HCT116 (cell line): ENCODE results near the gene RBMS1. TPM values are rescaled to one million over a fixed set of nuclear protein-coding genes. Genes with fewer than 3 reads are reported as not detected.

Experiments
- ATAC-seq: fragments of 200-7000 bp; cut with Tn5 transposase; 2 replicates; pipeline ENCODE4 v1.9.1; 2020; ENCODE audit warnings: mild to moderate bottlenecking, moderate library complexity
- BruUV-seq: library from RNA; stranded (reverse); fragments of 400-500 nt; replicated peaks from 2 replicates; lab custom pipeline; 2021; lab: Mats Ljungman, UMichigan
- CTCF ChIA-PET: fragments of 300-600 bp; sonication (Branson Sonifier 250); formaldehyde crosslinking; loops from one replicate; lab custom pipeline; 2021; ENCODE audit warnings: antibody characterized with exemption; lab: Charles Lee
- POLR2A ChIA-PET: fragments of 300-600, 350-600 bp; sonication (Branson Sonifier 250); formaldehyde crosslinking; loops from one replicate; lab custom pipeline; 2021; ENCODE audit warnings: antibody characterized with exemption; lab: Charles Lee
- RAD21 ChIA-PET, 2 experiments: fragments of 300-600 bp; sonication (Branson Sonifier 250); formaldehyde crosslinking; loops; one replicate each; lab custom pipeline; 2023; ENCODE audit warnings: low total read pairs in 2 of 2; ENCODE audit not compliant: uncharacterized antibody in 2 of 2, unreplicated experiment in 2 of 2, low non-redundant PET in 1 of 2; lab: Charles Lee
- DNase-seq: peaks from one replicate; pipeline ENCODE4 v3.0.0-alpha.2; 2010; ENCODE audit warnings: low read depth, low spot score
- H2AFZ ChIP-seq: fragments of 200-600 bp; shearing (Covaris generic), sonication (generic); 2 replicates; pipeline ENCODE4 v1.6.1; 2017; ENCODE audit warnings: low read depth, mixed run types, mixed read lengths, antibody characterized with exemption, low read length; ENCODE audit not compliant: poor library complexity, severe bottlenecking
- H3K27ac ChIP-seq: 2 replicates; pipeline ENCODE4 v1.5.1; 2012; ENCODE audit warnings: low read depth, low read length
- H3K27me3 ChIP-seq: fragments of 200-600 bp; sonication (generic); 2 replicates; pipeline ENCODE4 v1.6.1; 2016; ENCODE audit warnings: mixed run types, low read length, mixed read lengths; ENCODE audit not compliant: insufficient read depth
- H3K36me3 ChIP-seq, 2 experiments: fragments of 200-500 bp in 1 of 2; fragments of 200-600 bp in 1 of 2; sonication (Bioruptor generic) in 1 of 2; sonication (generic) in 1 of 2; 2 replicates each; pipeline versions ENCODE4 v1.5.1 to v1.6.1; 2014 to 2016; ENCODE audit warnings: low read length in 2 of 2, inconsistent platforms in 1 of 2, mixed read lengths in 1 of 2, mixed run types in 1 of 2; ENCODE audit not compliant: insufficient read depth in 2 of 2, control insufficient read depth in 1 of 2
- H3K4me1 ChIP-seq, 2 experiments: fragments of 200-600 bp in 1 of 2; sonication (generic) in 1 of 2; 2 replicates each; pipeline versions ENCODE4 v1.5.1 to v1.6.1; 2012 to 2017; ENCODE audit warnings: low read length in 2 of 2, inconsistent platforms in 1 of 2, mild to moderate bottlenecking in 1 of 2, mixed read lengths in 1 of 2, mixed run types in 1 of 2, moderate library complexity in 1 of 2; ENCODE audit not compliant: insufficient read depth in 2 of 2, control insufficient read depth in 1 of 2
- H3K4me2 ChIP-seq: fragments of 200-600 bp; sonication (generic); 2 replicates; pipeline ENCODE4 v1.6.1; 2017; ENCODE audit warnings: mixed run types, low read length, mixed read lengths
- H3K4me3 ChIP-seq, 2 experiments: fragments of 200-600 bp in 1 of 2; sonication (generic) in 1 of 2; replicated peaks in 1 of 2; 2 replicates each; pipeline ENCODE4 v1.5.1; 2011 to 2016; ENCODE audit warnings: low read length in 2 of 2, control low read depth in 1 of 2, low read depth in 1 of 2, mild to moderate bottlenecking in 1 of 2, mixed read lengths in 1 of 2, mixed run types in 1 of 2
- H3K79me2 ChIP-seq: fragments of 200-600 bp; sonication (generic); 2 replicates; pipeline ENCODE4 v1.6.1; 2017; ENCODE audit warnings: mild to moderate bottlenecking, mixed run types, low read length, moderate library complexity, mixed read lengths; ENCODE audit not compliant: insufficient read depth
- H3K9ac ChIP-seq: fragments of 200-600 bp; sonication (generic); 2 replicates; pipeline ENCODE4 v1.6.1; 2016; ENCODE audit warnings: low read length, mixed read lengths
- H3K9me2 ChIP-seq: fragments of 200-600 bp; sonication (generic), shearing (Covaris generic); 2 replicates; pipeline ENCODE4 v1.6.1; 2017; ENCODE audit warnings: mixed run types, mild to moderate bottlenecking, moderate library complexity; ENCODE audit not compliant: insufficient read depth
- H3K9me3 ChIP-seq, 2 experiments: fragments of 200-500 bp in 1 of 2; fragments of 200-600 bp in 1 of 2; sonication (Bioruptor generic) in 1 of 2; sonication (generic) in 1 of 2; 2 replicates each; pipeline ENCODE4 v1.6.1; 2014 to 2017; ENCODE audit warnings: low read length in 2 of 2, mixed read lengths in 2 of 2, inconsistent platforms in 1 of 2, low read depth in 1 of 2, mild to moderate bottlenecking in 1 of 2, mixed run types in 1 of 2, moderate library complexity in 1 of 2; ENCODE audit not compliant: control insufficient read depth in 1 of 2, insufficient read depth in 1 of 2
- H4K20me1 ChIP-seq: fragments of 200-600 bp; sonication (generic), shearing (Covaris generic); 2 replicates; pipeline ENCODE4 v1.6.1; 2017; ENCODE audit warnings: mixed run types, mild to moderate bottlenecking, moderate library complexity; ENCODE audit not compliant: insufficient read depth
- ATF3 ChIP-seq: IDR thresholded peaks from 2 replicates; pipeline ENCODE4 v1.6.1; 2012
- CTCF ChIP-seq, 3 experiments: fragments of 200-600 bp in 1 of 3; sonication (generic) in 1 of 3; IDR thresholded peaks in 2 of 3; conservative IDR thresholded peaks in 1 of 3; 2 replicates each; pipeline ENCODE4 v1.5.1; 2012 to 2017; ENCODE audit warnings: low read depth in 2 of 3, low read length in 2 of 3, antibody characterized with exemption in 1 of 3, borderline replicate concordance in 1 of 3, control low read depth in 1 of 3, mild to moderate bottlenecking in 1 of 3, mixed read lengths in 1 of 3, mixed run types in 1 of 3, moderate library complexity in 1 of 3; ENCODE audit not compliant: insufficient read depth in 1 of 3
- ELF1 ChIP-seq: IDR thresholded peaks from 2 replicates; pipeline ENCODE4 v1.6.1; 2012; ENCODE audit warnings: low read depth, borderline replicate concordance
- EZH2 ChIP-seq: fragments of 200-600 bp; sonication (generic); IDR thresholded peaks from 2 replicates; pipeline ENCODE4 v1.6.1; 2017; ENCODE audit warnings: antibody characterized with exemption, mixed run types
- POLR2A ChIP-seq: IDR thresholded peaks from 2 replicates; pipeline ENCODE4 v1.7.0; 2011; ENCODE audit warnings: borderline replicate concordance; ENCODE audit not compliant: insufficient read depth, insufficient read length; ENCODE audit errors: extremely low read depth
- POLR2AphosphoS5 ChIP-seq: IDR thresholded peaks from 2 replicates; pipeline ENCODE4 v1.6.1; 2011; ENCODE audit warnings: mild to moderate bottlenecking, low read depth, low read length, moderate library complexity
- RAD21 ChIP-seq: IDR thresholded peaks from 2 replicates; pipeline ENCODE4 v1.6.1; 2012; ENCODE audit warnings: low read depth, mild to moderate bottlenecking
- TCF7L2 ChIP-seq: IDR thresholded peaks from 2 replicates; pipeline ENCODE4 v1.7.0; 2011; ENCODE audit warnings: borderline replicate concordance, inconsistent platforms; ENCODE audit not compliant: insufficient read depth, insufficient read length; ENCODE audit errors: extremely low read depth
- YY1 ChIP-seq: IDR thresholded peaks from 2 replicates; pipeline ENCODE4 v1.6.1; 2011; ENCODE audit warnings: low read length, low read depth, moderate library complexity, mild to moderate bottlenecking; ENCODE audit not compliant: insufficient replicate concordance; ENCODE audit errors: extremely low read depth
- ZBTB33 ChIP-seq: IDR thresholded peaks from 2 replicates; pipeline ENCODE4 v1.6.1; 2011; ENCODE audit warnings: mild to moderate bottlenecking, low read length, moderate library complexity; ENCODE audit not compliant: insufficient replicate concordance; ENCODE audit errors: extremely low read depth
- ZFX ChIP-seq: fragments of 450-650 bp; IDR thresholded peaks from 2 replicates; pipeline ENCODE4 v1.6.1; 2017
- ZNF274 ChIP-seq: fragments of 200-500 bp; sonication (Bioruptor generic); IDR thresholded peaks from 2 replicates; pipeline ENCODE4 v1.6.1; 2014; ENCODE audit warnings: mild to moderate bottlenecking, low read depth, low read length, inconsistent platforms
- intact Hi-C: fragments of 100-400 bp; cut with micrococcal nuclease; formaldehyde crosslinking; loops from 2 replicates; pipeline ENCODE4 v1.10.0; 2022
- total RNA-seq: library from RNA; stranded (reverse); gene quantifications from one replicate; pipeline ENCODE4 v1.2.1, GENCODE V29; 2021; ENCODE audit not compliant: unreplicated experiment

The RBMS1 gene
- total RNA-seq, 1 experiment from 2014 or later: 17.6 TPM

GRCh38 chr2:160513120-160513519, 19.5 kb upstream of the RBMS1 start:
- ATAC-seq: no peak
- no peak overlapping the region for H2AFZ ChIP-seq
- H3K79me2 ChIP-seq: no peaks in the 10 kb centered on the region
- intact Hi-C loops: no loop called here
- TF ChIP-seq ELF1 (no peak), ZBTB33 (no peak), CTCF (IDR thresholded peaks at IDR 0.05 in 2 of 3, conservative IDR thresholded peaks at IDR 0.05 in 1 of 3; ENCODE audit: borderline replicate concordance in 1 of 3, insufficient read depth in 1 of 3, low read depth in 2 of 3, low read length in 2 of 3) (no peak), POLR2AphosphoS5 (no peak)
- RAD21 ChIA-PET: no interaction called here
- DNase-seq: no peak
- no peaks in the 10 kb centered on the region for H4K20me1 ChIP-seq
- CTCF ChIA-PET: no interaction called here
- H3K9me3 ChIP-seq: no peaks in the 10 kb centered on the region
- H3K4me3 ChIP-seq: no peak overlapping the region
- no peaks in the 10 kb centered on the region for H3K36me3 ChIP-seq
- no TSS peak for BruUV-seq
- POLR2A ChIA-PET: no interaction called here
- no peak overlapping the region for H3K9ac ChIP-seq
- H3K27ac ChIP-seq: no peak overlapping the region
- H3K9me2 ChIP-seq: no peaks in the 10 kb centered on the region
- no peak overlapping the region for H3K4me2 ChIP-seq
- H3K4me1 ChIP-seq: no peaks in the 10 kb centered on the region
- no peaks in the 10 kb centered on the region for H3K27me3 ChIP-seq

GRCh38 chr2:160512491-160512890, 18.9 kb upstream of the RBMS1 start:
- no peaks in the 10 kb centered on the region for H3K79me2 ChIP-seq
- H3K9me3 ChIP-seq: no peaks in the 10 kb centered on the region
- no peak overlapping the region for H3K4me2 ChIP-seq
- H3K9me2 ChIP-seq: no peaks in the 10 kb centered on the region
- H3K36me3 ChIP-seq: no peaks in the 10 kb centered on the region
- H3K9ac ChIP-seq: no peak overlapping the region
- no peak overlapping the region for H2AFZ ChIP-seq
- DNase-seq: no peak
- no peaks in the 10 kb centered on the region for H4K20me1 ChIP-seq
- H3K4me3 ChIP-seq: no peak overlapping the region
- no peak overlapping the region for H3K27ac ChIP-seq
- no peak for ATAC-seq
- no TSS peak for BruUV-seq
- ChIA-PET CTCF (no interaction called here), POLR2A (no interaction called here), RAD21 (no interaction called here)
- no peaks in the 10 kb centered on the region for H3K4me1 ChIP-seq
- no peaks in the 10 kb centered on the region for H3K27me3 ChIP-seq
- intact Hi-C loops: no loop called here
- TF ChIP-seq EZH2 (no peak), ZFX (no peak), TCF7L2 (no peak), ATF3 (no peak), ZNF274 (no peak), POLR2AphosphoS5 (no peak), POLR2A (no peak), YY1 (no peak), RAD21 (no peak)
